Measurements from ENCODE around the gene PCDHA7. TPM values are rescaled to one million over a fixed set of nuclear protein-coding genes. Genes with fewer than 3 reads are reported as not detected.
"Not testable (repeated sequence)": the region's sequence is repeated elsewhere in the genome, so short reads cannot be mapped to it uniquely, and the experiment has no call there.

The PCDHA7 gene
- total RNA-seq, 4 donors from 2014 or later, result 0.17 to 1.0 (median 0.37) TPM

DNA sequence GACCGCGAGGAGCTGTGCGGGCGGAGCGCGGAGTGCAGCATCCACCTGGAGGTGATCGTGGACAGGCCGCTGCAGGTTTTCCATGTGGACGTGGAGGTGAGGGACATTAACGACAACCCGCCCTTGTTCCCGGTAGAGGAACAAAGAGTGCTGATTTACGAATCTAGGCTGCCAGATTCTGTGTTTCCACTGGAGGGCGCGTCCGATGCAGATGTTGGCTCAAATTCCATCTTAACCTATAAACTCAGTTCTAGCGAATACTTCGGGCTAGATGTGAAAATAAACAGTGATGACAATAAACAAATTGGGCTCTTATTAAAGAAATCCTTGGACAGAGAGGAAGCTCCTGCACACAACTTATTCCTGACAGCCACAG, 5.7 kb upstream of the PCDHA7 start:
- intact Hi-C loops (cut with DNase I), result no loop called here
- Histone ChIP-seq H3K4me1 (no peaks in the 10 kb centered on the region), H3K36me3 (no peaks in the 10 kb centered on the region), H3K27me3 (peaks cover 0 to 74% (median 11%) of the 10 kb centered on the region in 4 donors), H3K27ac (replicated peaks in 1 of 4) (no peak overlapping the region), H3K4me3 (peak overlapping the region; percentile 1 to 48 (median 20)), H3K9me3 (peaks cover 0 to 40% (median 32%) of the 10 kb centered on the region in 4 donors)
- WGBS, result 33% methylated on average over 9 of the region's 18 CpGs
- TF ChIP-seq, protein P1, sequence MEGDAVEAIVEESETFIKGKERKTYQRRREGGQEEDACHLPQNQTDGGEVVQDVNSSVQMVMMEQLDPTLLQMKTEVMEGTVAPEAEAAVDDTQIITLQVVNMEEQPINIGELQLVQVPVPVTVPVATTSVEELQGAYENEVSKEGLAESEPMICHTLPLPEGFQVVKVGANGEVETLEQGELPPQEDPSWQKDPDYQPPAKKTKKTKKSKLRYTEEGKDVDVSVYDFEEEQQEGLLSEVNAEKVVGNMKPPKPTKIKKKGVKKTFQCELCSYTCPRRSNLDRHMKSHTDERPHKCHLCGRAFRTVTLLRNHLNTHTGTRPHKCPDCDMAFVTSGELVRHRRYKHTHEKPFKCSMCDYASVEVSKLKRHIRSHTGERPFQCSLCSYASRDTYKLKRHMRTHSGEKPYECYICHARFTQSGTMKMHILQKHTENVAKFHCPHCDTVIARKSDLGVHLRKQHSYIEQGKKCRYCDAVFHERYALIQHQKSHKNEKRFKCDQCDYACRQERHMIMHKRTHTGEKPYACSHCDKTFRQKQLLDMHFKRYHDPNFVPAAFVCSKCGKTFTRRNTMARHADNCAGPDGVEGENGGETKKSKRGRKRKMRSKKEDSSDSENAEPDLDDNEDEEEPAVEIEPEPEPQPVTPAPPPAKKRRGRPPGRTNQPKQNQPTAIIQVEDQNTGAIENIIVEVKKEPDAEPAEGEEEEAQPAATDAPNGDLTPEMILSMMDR (IDR thresholded peaks at IDR 0.05), result no peak
- TF ChIP-seq POLR2AphosphoS5 (IDR thresholded peaks at IDR 0.05), result no peak
- no peak for TF ChIP-seq POLR2A (IDR thresholded peaks at IDR 0.05; ENCODE audit: low read depth)
- TF ChIP-seq EP300 (IDR thresholded peaks at IDR 0.05), result no peak
- no peak for DNase-seq (ENCODE audit: extremely low spot score)

DNA sequence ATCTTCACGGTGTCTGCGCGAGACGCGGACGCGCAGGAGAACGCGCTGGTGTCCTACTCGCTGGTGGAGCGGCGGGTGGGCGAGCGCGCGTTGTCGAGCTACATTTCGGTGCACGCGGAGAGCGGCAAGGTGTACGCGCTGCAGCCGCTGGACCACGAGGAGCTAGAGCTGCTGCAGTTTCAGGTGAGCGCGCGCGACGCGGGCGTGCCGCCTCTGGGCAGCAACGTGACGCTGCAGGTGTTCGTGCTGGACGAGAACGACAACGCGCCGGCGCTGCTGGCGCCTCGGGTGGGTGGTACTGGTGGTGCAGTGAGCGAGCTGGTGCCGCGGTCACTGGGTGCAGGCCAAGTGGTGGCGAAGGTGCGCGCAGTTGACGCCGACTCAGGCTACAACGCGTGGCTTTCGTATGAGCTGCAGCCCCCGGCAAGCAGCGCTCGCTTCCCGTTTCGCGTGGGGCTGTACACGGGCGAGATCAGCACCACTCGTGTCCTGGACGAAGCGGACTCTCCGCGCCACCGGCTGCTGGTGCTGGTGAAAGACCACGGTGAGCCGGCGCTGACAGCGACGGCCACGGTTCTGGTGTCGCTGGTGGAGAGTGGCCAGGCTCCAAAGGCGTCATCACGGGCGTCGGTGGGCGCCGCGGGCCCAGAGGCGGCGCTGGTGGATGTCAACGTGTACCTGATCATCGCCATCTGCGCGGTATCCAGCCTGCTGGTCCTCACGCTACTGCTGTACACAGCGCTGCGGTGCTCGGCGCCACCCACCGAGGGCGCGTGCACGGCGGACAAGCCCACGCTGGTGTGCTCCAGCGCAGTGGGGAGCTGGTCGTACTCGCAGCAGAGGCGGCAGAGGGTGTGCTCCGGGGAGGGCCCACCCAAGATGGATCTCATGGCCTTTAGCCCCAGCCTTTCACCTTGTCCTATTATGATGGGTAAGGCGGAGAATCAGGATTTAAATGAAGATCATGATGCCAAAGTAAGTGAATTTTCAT, 4.3 kb upstream of the PCDHA7 start:
- H3K36me3 ChIP-seq; DNase-seq (ENCODE audit: extremely low spot score); intact Hi-C loops (cut with DNase I); H3K4me1 ChIP-seq; H3K27ac ChIP-seq (replicated peaks in 1 of 4); H3K4me3 ChIP-seq: not testable (repeated sequence)
- H3K9me3 ChIP-seq, result peaks cover 0 to 41% (median 36%) of the 10 kb centered on the region in 4 donors
- WGBS, result 42% methylated on average over 82 of the region's 106 CpGs
- peaks cover 0 to 72% (median 16%) of the 10 kb centered on the region in 4 donors for H3K27me3 ChIP-seq

DNA sequence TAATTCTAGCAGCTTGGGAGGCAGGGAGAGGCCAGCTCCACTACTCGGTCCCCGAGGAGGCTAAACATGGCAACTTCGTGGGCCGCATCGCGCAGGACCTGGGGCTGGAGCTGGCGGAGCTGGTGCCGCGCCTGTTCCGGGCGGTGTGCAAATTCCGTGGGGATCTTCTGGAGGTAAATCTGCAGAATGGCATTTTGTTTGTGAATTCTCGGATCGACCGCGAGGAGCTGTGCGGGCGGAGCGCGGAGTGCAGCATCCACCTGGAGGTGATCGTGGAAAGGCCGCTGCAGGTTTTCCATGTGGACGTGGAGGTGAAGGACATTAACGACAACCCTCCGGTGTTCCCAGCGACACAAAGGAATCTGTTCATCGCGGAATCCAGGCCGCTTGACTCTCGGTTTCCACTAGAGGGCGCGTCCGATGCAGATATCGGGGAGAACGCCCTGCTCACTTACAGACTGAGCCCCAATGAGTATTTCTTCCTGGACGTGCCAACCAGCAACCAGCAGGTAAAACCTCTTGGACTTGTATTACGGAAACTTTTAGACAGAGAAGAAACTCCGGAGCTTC, 455 bp downstream of the PCDHA7 start:
- 28% methylated on average over 25 of the region's 38 CpGs for WGBS
- intact Hi-C loops (cut with DNase I); DNase-seq (ENCODE audit: extremely low spot score); H3K4me1 ChIP-seq; H3K36me3 ChIP-seq; H3K27ac ChIP-seq (replicated peaks in 1 of 4): not testable (repeated sequence)
- Histone ChIP-seq H3K4me3 (peak overlapping the region; percentile 11 to 36 (median 22)), H3K27me3 (peaks cover 0 to 71% (median 7%) of the 10 kb centered on the region in 4 donors), H3K9me3 (peaks cover 0 to 43% (median 38%) of the 10 kb centered on the region in 4 donors)

DNA sequence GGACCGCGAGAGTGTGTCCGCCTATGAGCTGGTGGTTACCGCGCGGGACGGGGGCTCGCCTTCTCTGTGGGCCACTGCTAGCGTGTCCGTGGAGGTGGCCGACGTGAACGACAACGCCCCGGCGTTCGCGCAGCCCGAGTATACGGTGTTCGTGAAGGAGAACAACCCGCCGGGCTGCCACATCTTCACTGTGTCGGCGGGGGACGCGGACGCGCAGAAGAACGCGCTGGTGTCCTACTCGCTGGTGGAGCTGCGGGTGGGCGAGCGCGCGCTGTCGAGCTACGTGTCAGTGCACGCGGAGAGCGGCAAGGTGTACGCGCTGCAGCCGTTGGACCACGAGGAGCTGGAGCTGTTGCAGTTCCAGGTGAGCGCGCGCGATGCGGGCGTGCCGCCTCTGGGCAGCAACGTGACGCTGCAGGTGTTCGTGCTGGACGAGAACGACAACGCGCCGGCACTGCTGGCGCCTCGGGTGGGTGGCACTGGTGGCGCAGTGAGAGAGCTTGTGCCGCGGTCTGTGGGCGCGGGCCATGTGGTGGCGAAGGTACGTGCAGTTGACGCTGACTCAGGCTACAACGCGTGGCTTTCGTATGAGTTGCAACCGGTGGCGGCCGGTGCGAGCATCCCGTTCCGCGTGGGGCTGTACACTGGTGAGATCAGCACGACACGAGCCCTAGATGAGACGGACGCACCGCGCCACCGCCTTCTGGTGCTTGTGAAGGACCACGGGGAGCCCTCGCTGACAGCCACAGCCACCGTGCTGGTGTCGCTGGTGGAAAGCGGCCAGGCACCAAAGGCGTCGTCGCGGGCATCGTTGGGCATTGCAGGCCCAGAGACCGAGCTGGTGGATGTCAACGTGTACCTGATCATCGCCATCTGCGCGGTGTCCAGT, 1.8 kb downstream of the PCDHA7 start:
- DNase-seq (ENCODE audit: extremely low spot score), result peak; percentile 47
- TF ChIP-seq EP300 (IDR thresholded peaks at IDR 0.05) (no peak), POLR2A (IDR thresholded peaks at IDR 0.05; ENCODE audit: low read depth) (no peak), POLR2AphosphoS5 (IDR thresholded peaks at IDR 0.05) (no peak)
- TF ChIP-seq, protein P1 (IDR thresholded peaks at IDR 0.05), result no peak
- intact Hi-C loops (cut with DNase I), result no loop called here
- Histone ChIP-seq H3K4me1 (no peaks in the 10 kb centered on the region), H3K9me3 (peaks cover 0 to 35% (median 33%) of the 10 kb centered on the region in 4 donors), H3K36me3 (no peaks in the 10 kb centered on the region), H3K4me3 (no peak overlapping the region), H3K27ac (replicated peaks in 1 of 4) (no peak overlapping the region), H3K27me3 (peaks cover 0 to 72% (median 6%) of the 10 kb centered on the region in 4 donors)
- WGBS, result 52% methylated on average over 44 of the region's 103 CpGs

DNA sequence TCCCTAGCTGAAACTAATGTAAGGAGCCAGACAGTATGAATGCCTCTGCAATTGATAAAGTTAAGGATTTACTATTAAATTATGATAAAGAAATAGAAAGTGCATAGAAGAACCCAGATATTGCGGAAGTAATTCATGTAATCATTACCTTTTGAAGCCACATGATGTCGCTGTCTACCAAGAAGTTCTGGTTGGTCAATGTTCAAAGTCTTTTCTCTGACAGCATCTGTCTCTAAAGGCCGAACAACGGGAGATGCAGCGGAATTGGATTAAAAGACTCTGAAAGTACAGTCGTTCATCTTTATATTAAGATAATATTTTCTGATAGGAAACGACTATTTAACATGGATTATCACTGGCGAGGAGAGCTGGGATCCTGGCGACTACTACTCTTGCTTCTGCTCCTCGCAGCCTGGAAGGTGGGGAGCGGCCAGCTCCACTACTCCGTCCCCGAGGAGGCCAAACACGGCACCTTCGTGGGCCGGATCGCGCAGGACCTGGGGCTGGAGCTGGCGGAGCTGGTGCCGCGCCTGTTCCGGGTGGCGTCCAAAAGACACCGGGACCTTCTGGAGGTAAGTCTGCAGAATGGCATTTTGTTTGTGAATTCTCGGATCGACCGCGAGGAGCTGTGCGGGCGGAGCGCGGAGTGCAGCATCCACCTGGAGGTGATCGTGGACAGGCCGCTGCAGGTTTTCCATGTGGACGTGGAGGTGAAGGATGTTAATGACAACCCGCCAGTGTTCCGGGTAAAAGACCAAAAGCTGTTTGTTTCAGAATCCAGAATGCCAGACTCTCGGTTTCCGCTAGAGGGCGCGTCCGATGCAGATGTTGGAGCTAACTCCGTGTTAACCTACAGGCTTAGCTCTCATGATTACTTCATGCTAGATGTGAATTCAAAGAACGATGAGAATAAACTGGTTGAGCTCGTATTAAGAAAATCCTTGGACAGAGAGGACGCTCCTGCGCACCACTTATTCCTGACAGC, 7.2 kb downstream of the PCDHA7 start, which contains the start of gene PCDHA8:
Gene PCDHA8, plus strand, starts transcription at position 210 of the 985 bp plus-strand sequence. Its CDS starts 135 bp downstream, at position 345.
- no peak for TF ChIP-seq EP300 (IDR thresholded peaks at IDR 0.05)
- TF ChIP-seq, protein P1 (IDR thresholded peaks at IDR 0.05), result no peak
- TF ChIP-seq POLR2A (IDR thresholded peaks at IDR 0.05; ENCODE audit: low read depth), result no peak
- TF ChIP-seq POLR2AphosphoS5 (IDR thresholded peaks at IDR 0.05), result no peak
- no peaks in the 10 kb centered on the region for H3K36me3 ChIP-seq
- H3K27me3 ChIP-seq, result peaks cover 0 to 64% (median 4%) of the 10 kb centered on the region in 4 donors
- peaks cover 0 to 40% (median 33%) of the 10 kb centered on the region in 4 donors for H3K9me3 ChIP-seq
- peak; percentile 53 for DNase-seq (ENCODE audit: extremely low spot score)
- no peaks in the 10 kb centered on the region for H3K4me1 ChIP-seq
- H3K27ac ChIP-seq (replicated peaks in 1 of 4), result no peak within 1 kb of the TSS
- no peak within 1 kb of the TSS for H3K4me3 ChIP-seq
- WGBS, result 20% methylated on average over 38 of the region's 47 CpGs
- intact Hi-C loops (cut with DNase I), result no loop called here

All from esophagus muscularis mucosa (tissue), 4 donors.